Stomach smooth muscle (tissue), 2 donors: ENCODE measurements around the gene TRIM29.

ENCODE experiments used
- H3K27ac ChIP-seq: one replicate; pipeline ENCODE4 v1.7.0; 2013; ENCODE audit warnings: mild to moderate bottlenecking, low read length, inconsistent platforms
- H3K27me3 ChIP-seq, 2 donors: one replicate each; pipeline ENCODE4 v1.7.0; 2013; ENCODE audit warnings: low read length in 2 of 2; ENCODE audit not compliant: insufficient read depth in 2 of 2, control insufficient read depth in 1 of 2
- H3K36me3 ChIP-seq, 2 donors: one replicate each; pipeline ENCODE4 v1.7.0; 2013; ENCODE audit warnings: low read length in 2 of 2; ENCODE audit not compliant: control insufficient read depth in 2 of 2, insufficient read depth in 2 of 2
- H3K4me1 ChIP-seq: one replicate; pipeline ENCODE4 v1.7.0; 2013; ENCODE audit warnings: low read length; ENCODE audit not compliant: control insufficient read depth, insufficient read depth
- H3K4me3 ChIP-seq, 2 donors: one replicate each; pipeline ENCODE4 v1.7.0; 2013; ENCODE audit warnings: low read length in 2 of 2
- H3K9ac ChIP-seq, 2 donors: one replicate each; pipeline ENCODE4 v1.7.0; 2013; ENCODE audit warnings: low read length in 2 of 2, mild to moderate bottlenecking in 1 of 2
- H3K9me3 ChIP-seq, 2 donors: one replicate each; pipeline ENCODE4 v1.7.0; 2013; ENCODE audit warnings: low read length in 2 of 2; ENCODE audit not compliant: control insufficient read depth in 2 of 2
- donor health status: healthy.
- donor health status: Pancreatic carcinoma.

Gene TRIM29

DNA sequence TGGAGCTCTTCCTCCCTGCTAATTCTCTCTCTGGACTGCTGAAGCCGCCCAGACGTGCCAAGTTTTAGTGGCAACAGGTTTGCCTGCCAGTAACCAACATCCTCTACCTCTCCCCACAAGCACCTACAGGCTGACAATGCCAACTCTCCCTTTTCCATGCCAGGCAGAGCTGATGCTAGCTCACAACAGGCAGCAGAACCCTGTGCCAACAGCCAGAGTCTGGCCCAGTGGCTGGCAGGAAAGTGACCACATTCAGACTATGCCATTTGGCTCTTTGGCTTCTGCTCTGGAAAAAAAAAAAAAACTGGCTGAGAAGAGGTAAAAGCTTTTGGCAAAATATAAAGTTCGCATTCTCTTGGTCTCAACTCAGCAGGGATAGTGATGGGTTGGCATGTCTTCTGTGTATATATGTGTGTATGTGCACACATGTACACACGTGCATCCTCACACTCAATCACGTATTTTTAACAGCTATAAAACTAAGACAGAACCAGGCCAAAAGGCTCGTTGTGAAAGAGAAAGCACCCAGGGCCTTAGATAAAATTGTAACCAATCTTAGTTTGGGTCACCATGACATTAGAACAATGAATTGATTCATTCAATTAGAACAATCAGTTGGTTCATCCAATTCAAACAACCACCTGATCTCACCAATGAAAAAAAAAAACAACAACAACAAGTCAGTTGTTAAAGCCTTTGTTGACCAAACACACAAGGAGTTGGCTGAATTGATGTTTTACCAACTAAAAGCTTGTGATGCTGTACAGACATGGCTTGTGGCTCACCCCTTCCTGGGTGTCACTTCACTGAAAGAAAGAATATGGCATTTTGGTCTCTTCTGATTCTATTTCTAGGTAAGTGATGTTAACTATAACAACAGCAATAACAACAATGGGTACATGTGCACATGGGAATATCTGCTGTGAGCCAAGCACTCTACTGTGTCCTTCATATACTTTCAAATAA lies 48.6 kb downstream of the TRIM29 start:
- H3K27me3 ChIP-seq: no peaks in the 10 kb centered on the region
- no peaks in the 10 kb centered on the region for H3K9me3 ChIP-seq
- H3K27ac ChIP-seq: no peak overlapping the region
- H3K9ac ChIP-seq: no peak overlapping the region
- no peaks in the 10 kb centered on the region for H3K4me1 ChIP-seq
- no peaks in the 10 kb centered on the region for H3K36me3 ChIP-seq
- no peak overlapping the region for H3K4me3 ChIP-seq

DNA sequence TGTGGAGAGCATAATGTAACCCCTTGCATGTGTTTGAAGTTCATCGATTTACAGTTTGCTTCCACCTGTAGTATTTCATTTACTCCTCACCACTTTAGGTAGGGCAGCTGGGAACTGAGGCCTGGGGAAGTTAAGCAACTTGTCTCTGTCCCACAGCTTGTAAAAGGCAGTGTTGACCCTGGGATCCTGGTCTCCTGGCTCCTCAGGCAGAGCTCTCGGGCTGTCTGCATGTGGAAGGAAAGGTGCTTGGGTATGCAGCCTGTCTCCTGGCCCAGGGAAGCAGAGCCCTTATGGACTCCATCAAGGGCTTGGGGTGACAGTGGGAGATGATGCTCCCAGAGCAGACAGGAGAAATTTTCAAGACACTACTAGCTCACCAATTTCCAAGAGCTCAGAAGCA lies 49.9 kb downstream of the TRIM29 start:
- H3K4me1 ChIP-seq: no peaks in the 10 kb centered on the region
- no peak overlapping the region for H3K27ac ChIP-seq
- H3K9ac ChIP-seq: no peak overlapping the region
- no peaks in the 10 kb centered on the region for H3K27me3 ChIP-seq
- no peaks in the 10 kb centered on the region for H3K36me3 ChIP-seq
- no peaks in the 10 kb centered on the region for H3K9me3 ChIP-seq
- no peak overlapping the region for H3K4me3 ChIP-seq

DNA sequence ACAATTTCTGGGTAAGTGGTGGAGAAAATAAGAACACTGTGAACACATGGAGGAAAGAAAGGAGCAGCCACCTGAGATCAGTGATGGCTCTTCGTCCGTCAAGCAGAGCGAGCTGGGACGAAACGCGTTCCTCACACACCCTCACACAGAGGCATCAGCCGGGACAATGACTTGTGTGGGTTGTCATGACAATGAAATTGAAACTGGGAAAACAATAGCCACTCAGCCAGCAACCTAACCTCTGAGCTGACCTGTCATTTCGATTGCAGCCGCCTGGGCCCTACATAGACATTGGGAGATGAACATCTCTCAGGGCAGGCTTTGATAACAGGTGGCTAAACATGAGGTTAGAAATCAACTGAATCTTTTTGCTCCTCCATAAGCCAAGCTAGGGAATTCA lies 51.3 kb downstream of the TRIM29 start:
- H3K9ac ChIP-seq: no peak overlapping the region
- H3K4me3 ChIP-seq: no peak overlapping the region
- H3K36me3 ChIP-seq: no peaks in the 10 kb centered on the region
- H3K27me3 ChIP-seq: no peaks in the 10 kb centered on the region
- no peaks in the 10 kb centered on the region for H3K9me3 ChIP-seq
- H3K27ac ChIP-seq: no peak overlapping the region
- H3K4me1 ChIP-seq: no peaks in the 10 kb centered on the region

DNA sequence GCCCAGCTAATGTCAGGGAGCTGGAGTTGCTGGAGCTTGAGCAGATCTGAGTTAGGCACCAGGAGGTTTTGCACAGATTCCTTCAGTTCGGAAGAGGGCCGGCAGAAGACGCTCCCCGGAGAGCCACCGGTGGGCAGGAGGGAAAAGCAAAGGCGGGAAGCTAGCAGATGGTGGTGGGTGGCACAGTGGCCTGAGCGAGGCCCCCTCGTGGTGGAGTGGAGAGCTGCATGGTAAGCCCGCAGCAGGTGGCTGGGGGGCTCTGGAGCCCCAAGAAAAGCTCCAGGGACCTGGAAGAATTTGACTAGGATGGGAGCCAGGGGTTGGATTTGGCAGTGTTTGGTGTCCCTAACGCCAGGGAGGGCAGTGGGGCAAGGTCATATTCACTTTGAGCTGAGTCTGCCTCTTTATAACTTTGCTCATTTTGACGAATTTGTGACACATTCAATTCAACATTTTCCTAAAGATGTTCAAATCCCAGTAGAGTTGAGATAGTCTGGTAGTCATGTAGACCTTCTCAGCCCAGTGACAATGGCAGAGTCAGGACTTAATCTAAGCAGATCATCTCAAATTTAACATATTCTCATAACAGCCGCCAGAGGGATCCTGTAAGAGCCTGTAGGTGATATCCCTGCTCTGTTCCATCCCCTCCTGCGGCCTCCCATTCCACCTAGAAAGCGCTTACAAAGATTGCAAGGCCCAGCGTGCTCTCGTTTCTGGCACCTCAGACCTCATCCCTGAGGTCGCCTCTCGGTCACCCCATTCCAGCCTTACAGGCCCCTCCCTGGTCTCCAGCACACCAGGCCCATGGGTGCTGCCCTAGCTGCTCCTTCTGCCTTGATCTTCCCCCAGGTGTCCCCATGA lies 57.9 kb downstream of the TRIM29 start:
- peaks cover 0 to 4% of the 10 kb centered on the region in 2 donors for H3K27me3 ChIP-seq
- H3K9ac ChIP-seq: no peak overlapping the region
- H3K36me3 ChIP-seq: no peaks in the 10 kb centered on the region
- H3K4me3 ChIP-seq: no peak overlapping the region
- no peak overlapping the region for H3K27ac ChIP-seq
- no peaks in the 10 kb centered on the region for H3K4me1 ChIP-seq
- H3K9me3 ChIP-seq: no peaks in the 10 kb centered on the region

DNA sequence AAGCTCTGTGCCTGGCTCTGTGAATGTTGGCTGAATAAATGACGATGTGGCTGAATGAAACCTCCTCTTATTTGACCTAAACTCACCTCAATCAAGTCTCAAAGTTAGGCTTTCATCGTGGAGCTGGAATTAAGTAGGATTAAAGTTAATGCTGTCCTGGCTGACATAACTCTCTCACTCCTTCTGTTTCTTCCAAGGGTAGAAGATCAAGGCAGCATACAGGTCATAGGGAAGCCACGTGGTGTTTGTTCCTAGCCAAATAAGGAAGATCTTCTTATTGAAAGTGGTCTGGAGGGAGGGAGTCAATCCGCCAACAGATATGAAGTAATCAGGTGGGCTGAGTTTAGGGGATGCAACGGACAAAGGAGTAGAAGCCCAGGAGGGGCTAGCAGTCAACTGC lies 59.5 kb downstream of the TRIM29 start:
- H3K27me3 ChIP-seq: peaks cover 0 to 11% of the 10 kb centered on the region in 2 donors
- H3K4me3 ChIP-seq: no peak overlapping the region
- H3K9ac ChIP-seq: no peak overlapping the region
- H3K27ac ChIP-seq: no peak overlapping the region
- H3K36me3 ChIP-seq: no peaks in the 10 kb centered on the region
- no peaks in the 10 kb centered on the region for H3K4me1 ChIP-seq
- H3K9me3 ChIP-seq: no peaks in the 10 kb centered on the region

DNA sequence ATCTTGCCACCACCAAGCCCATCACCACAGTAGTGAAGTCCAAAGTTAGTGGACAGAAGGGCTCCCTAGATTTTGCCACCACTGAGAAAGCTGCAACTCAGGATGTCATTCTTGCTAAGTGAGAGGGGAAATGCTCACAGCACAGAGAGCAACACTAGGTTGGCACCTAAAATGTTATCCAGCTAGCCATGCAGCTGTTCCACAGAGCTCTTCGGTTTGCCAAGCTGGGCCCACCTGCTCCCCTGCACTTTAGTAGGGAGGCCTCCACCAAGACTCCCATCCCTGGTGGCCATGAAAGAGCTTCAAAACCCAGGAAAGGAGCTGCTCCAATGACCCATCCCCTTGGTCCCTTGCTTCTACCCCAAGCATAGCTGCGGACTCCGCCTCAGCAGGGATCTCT lies 63.8 kb downstream of the TRIM29 start:
- Histone ChIP-seq H3K9me3 (no peaks in the 10 kb centered on the region), H3K36me3 (no peaks in the 10 kb centered on the region), H3K4me1 (no peaks in the 10 kb centered on the region), H3K4me3 (no peak overlapping the region), H3K9ac (no peak overlapping the region), H3K27ac (no peak overlapping the region), H3K27me3 (peaks cover 0 to 12% of the 10 kb centered on the region in 2 donors)

DNA sequence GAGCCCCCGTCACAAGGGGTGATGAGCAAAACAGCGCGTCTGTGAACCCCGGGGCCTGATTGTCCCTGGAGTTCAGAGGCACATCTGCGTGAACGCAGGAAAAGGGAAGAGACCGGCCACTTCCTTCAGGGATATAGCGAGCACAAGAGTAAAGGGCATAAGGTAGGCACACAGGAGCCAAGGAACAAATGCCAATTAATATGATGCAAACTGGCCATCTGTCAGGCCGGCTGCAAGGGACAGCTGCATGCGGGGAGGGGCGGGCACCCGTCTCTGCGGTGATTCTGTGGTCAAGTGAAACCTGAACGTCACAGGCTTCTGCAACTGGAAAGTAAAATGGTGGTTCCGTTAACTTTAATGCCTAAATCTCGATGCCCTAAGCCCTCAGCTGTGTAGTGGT lies 64.7 kb downstream of the TRIM29 start:
- no peak overlapping the region for H3K4me3 ChIP-seq

DNA sequence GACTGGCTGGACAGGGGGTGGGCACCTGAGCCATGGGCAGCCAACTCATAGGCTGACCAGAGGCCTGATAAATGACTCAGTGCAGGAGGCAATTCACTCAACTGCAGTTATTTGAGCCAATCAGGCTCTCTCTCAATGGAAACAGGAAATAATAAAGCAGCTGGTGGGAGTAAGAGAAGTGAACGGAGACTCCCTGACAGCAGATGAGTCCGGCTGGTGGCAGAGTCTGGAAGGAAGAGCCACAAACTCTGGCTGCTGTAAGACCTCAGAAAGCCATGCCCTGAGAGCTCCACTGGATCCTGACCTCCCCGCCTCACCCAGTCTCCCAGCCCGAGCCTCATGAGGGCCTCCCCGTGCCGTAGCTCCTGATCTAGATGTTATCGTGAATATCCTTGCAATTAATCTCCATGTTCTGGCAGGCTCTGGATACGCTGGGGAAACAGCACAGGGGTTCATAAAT lies 69.8 kb downstream of the TRIM29 start:
- Histone ChIP-seq H3K27ac (no peak overlapping the region), H3K36me3 (no peaks in the 10 kb centered on the region), H3K27me3 (peaks cover 5 to 17% of the 10 kb centered on the region in 2 donors)

More for the DNA sequence above, 64.7 kb downstream of the TRIM29 start:
- Histone ChIP-seq H3K4me1 (no peaks in the 10 kb centered on the region), H3K36me3 (no peaks in the 10 kb centered on the region), H3K27me3 (peaks cover 0 to 12% of the 10 kb centered on the region in 2 donors), H3K27ac (no peak overlapping the region), H3K9ac (no peak overlapping the region), H3K9me3 (no peaks in the 10 kb centered on the region)

DNA sequence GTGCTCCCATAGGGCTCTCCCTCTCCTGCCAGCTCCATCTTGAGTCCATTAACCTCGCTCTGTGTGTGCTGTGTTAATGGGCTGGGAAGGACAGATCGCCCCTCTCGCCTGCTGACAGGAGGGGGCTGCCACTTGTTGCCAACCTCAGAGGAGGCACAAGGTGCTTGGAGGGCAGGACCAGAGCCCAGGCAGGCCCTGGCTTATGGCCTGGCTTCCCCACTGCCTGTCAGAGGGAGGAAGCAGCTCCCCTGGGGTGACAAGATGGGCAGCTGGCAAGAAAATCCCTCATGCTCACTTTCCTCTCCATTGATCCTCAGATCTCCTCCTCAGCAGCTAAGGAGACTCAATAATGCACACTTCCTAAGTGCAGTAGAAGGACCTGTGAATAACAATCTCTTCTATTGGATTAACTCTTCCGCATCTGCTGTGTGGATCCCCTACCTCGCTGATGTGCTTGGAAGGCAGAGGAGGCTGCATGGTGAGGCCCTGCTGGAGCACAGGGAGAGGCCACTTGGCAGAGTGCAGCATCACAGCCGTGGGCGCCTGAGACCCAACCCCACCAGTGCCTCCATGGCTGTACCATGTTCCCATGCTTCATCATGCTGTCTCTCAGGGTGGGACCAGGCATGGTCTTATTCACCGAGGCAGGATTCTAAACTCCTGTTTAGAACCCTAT lies 70.3 kb downstream of the TRIM29 start:
- H3K4me1 ChIP-seq: no peaks in the 10 kb centered on the region
- H3K9me3 ChIP-seq: no peaks in the 10 kb centered on the region
- H3K27me3 ChIP-seq: peaks cover 5 to 19% of the 10 kb centered on the region in 2 donors
- H3K9ac ChIP-seq: no peak overlapping the region
- H3K4me3 ChIP-seq: no peak overlapping the region
- H3K27ac ChIP-seq: no peak overlapping the region
- no peaks in the 10 kb centered on the region for H3K36me3 ChIP-seq

More for the DNA sequence above, 69.8 kb downstream of the TRIM29 start:
- no peaks in the 10 kb centered on the region for H3K4me1 ChIP-seq
- H3K9me3 ChIP-seq: no peaks in the 10 kb centered on the region
- H3K9ac ChIP-seq: no peak overlapping the region
- H3K4me3 ChIP-seq: no peak overlapping the region

DNA sequence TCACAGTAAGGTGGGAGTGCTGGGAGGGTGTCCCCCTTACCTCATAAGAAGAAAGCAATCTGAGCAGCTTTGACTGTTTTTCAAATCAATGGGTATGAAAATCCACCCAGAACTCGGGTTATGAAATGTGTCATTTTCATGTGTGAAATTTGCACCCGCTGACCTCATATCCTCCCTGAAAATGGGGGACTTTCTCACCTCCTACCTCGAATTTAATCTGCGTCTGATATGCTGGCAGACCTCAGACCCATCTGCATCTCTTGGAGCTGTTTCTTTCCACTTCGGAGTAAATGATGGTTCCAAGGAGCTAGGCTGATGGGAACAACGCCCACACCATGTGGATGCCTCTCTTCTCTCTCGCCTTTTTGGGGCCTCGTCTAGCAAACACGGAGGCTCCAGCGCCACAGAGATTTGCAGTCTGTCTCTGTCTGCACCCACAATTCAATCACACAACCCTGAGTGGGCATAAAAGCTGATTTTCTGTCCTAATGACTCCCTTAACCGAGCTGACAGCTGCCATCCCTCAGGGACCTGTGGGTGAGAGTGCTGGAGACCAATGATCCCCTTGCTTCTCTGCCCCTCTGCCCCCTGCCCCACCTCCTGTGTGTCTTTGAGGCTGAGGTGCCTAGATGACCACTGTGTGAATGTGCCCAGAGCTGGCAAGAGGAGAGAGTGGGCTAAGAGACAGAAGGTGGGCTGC lies 71.0 kb downstream of the TRIM29 start:
- no peak overlapping the region for H3K4me3 ChIP-seq
- H3K9ac ChIP-seq: no peak overlapping the region
- no peak overlapping the region for H3K27ac ChIP-seq
- H3K27me3 ChIP-seq: peaks cover 5 to 21% of the 10 kb centered on the region in 2 donors
- no peaks in the 10 kb centered on the region for H3K9me3 ChIP-seq
- H3K4me1 ChIP-seq: no peaks in the 10 kb centered on the region
- H3K36me3 ChIP-seq: no peaks in the 10 kb centered on the region
